Ecto neural progenitor cell (in vitro differentiated cells): ENCODE results near the gene PBRM1.

Experiments used
- DNase-seq: peaks from one replicate; pipeline ENCODE4 v3.0.0-alpha.2; 2018; ENCODE audit warnings: low spot score

The PBRM1 gene

GRCh38 chr3:52509753-52510328, 175.9 kb downstream of the PBRM1 start:
- no peak for DNase-seq

GRCh38 chr3:52507359-52507758, 178.4 kb downstream of the PBRM1 start:
- no peak for DNase-seq

- DNase-seq: no peak
These were observed 179.3 kb downstream of the PBRM1 start for GRCh38 chr3:52506266-52506966.

GRCh38 chr3:52504977-52505376, 180.7 kb downstream of the PBRM1 start:
- no peak for DNase-seq

GRCh38 chr3:52503788-52504424, 181.8 kb downstream of the PBRM1 start:
- no peak for DNase-seq

GRCh38 chr3:52502808-52503350, 182.8 kb downstream of the PBRM1 start:
- DNase-seq: no peak

GRCh38 chr3:52502001-52502400, 183.7 kb downstream of the PBRM1 start:
- no peak for DNase-seq

GRCh38 chr3:52501046-52501445, 184.7 kb downstream of the PBRM1 start:
- DNase-seq: no peak

- no peak for DNase-seq
These were observed 187.3 kb downstream of the PBRM1 start for GRCh38 chr3:52498137-52499054.

GRCh38 chr3:52495777-52496602, 189.7 kb downstream of the PBRM1 start:
- DNase-seq: no peak
